GM12892 (cell line): ENCODE measurements around the gene P2RY8.
A peak's percentile ranks its signal among the peaks of the same experiment; 100 is the strongest.

Experiments
- DNase-seq: peaks from one replicate; pipeline ENCODE4 v3.0.0; 2011; ENCODE audit not compliant: insufficient read length
- FAIRE-seq: peaks from 2 replicates; lab custom pipeline; 2011; peaks lifted over from hg19 to GRCh38; lab: Jason Lieb, UNC
- POLR2A ChIP-seq: IDR thresholded peaks from 2 replicates; pipeline ENCODE4 v1.6.1; 2011; ENCODE audit warnings: low read depth, low read length, control low read depth
- POLR2AphosphoS5 ChIP-seq: IDR thresholded peaks from 2 replicates; pipeline ENCODE4 v1.6.1; 2011; ENCODE audit warnings: low read depth, low read length, control low read depth
- TAF1 ChIP-seq: IDR thresholded peaks from 2 replicates; pipeline ENCODE4 v1.6.1; 2011; ENCODE audit warnings: low read depth, mild to moderate bottlenecking, control low read depth, low read length, borderline replicate concordance

Gene P2RY8

DNA sequence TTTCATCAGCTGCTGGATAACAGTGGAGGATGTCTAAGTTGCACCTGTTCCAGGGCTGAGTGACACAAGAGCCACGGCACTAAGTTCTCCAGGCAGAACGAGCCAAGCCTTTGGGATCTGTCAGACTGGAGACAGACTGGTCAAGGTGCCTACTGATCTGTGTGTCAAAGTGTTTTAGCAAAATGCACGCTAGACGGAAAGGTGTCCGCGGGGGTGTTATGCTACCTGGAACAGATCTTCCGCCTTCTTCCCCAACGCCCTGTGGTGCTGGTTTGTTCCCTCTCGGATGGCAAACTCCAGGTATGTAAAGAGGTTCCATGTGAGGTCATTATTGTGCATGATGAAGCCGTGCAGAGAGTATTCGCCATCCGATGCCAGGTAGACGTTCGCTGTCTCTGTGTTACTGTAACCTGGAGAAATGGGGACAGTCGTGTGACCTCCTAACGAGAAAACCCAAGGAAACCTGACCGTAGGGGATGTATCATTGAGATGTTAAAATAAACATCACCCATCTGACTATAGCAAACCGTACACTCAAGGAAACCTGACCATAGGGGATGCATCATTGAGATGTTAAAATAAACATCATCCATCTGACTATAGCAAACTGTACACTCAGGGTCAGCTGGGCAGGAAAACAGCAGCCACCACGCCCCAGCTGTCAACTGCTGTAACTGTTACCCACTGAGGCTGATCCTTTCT, 115.4 kb downstream of the P2RY8 start:
- TF ChIP-seq POLR2AphosphoS5 (no peak), POLR2A (no peak), TAF1 (no peak)
- FAIRE-seq (no peak), DNase-seq (no peak)

DNA sequence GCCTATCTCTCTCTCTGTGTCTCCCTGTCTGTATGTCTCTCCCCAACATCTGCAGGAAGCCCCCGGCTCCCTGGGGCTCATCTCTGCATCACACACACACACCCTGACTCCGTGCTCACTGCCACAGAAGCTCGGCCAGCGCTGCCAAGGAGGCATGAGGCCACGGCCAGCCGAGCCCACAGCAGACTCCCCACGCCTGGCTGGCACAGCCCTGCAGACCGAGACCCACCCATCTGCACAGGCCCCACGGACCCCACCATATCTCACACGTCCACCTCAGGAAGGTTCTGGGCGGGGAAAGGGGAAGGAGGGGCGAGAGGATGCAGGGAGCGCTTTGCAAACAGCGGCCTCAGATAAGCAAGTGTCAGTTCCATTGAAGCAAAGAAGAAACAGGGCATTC, 116.6 kb downstream of the P2RY8 start:
- TF ChIP-seq POLR2A (no peak), TAF1 (no peak), POLR2AphosphoS5 (no peak)
- FAIRE-seq (peak; percentile 5), DNase-seq (no peak)

DNA sequence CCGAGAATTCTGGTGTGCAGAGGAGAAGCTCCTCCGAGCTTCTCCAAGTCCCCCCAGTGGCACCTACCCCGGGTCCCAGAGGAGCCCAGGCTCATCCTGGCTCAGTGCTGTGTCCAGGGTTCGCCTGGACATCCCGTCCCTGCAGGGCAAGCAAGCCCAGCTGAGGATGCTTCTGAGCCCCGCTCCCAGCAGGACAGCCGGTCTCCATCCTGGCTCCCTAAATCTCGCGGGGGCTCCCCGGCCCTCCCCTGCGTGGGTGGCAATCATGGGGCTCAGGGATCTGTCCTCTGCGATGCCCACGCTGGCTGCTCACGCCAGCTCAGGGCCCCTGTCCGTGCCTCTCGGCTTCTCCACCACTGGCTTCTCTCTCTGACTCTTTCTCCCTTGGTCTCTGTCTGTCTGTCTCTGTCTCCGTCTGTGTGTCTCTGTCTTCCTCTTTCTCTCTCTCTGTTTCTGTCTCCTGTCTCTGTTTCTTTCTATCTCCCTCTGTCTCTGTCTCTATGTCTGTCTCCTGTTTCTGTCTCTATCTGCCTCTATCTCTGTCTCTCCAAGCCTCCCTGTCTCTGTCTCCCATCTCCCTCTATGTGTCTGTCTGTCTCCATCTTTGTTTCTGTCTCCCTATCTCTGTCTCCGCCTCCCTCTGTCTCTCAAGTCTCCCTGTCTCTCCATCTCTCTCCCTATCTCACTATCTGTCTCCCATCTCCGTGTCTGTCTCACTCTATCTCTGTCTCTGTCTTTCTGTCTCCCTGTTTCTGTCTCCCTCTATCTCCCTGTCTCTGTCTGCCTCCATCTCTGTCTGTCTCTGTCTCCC, 117.2 kb downstream of the P2RY8 start:
- no peak for DNase-seq
- no peak for FAIRE-seq
- no peak; the same call in 1 of the 2 replicates for TF ChIP-seq POLR2AphosphoS5

DNA sequence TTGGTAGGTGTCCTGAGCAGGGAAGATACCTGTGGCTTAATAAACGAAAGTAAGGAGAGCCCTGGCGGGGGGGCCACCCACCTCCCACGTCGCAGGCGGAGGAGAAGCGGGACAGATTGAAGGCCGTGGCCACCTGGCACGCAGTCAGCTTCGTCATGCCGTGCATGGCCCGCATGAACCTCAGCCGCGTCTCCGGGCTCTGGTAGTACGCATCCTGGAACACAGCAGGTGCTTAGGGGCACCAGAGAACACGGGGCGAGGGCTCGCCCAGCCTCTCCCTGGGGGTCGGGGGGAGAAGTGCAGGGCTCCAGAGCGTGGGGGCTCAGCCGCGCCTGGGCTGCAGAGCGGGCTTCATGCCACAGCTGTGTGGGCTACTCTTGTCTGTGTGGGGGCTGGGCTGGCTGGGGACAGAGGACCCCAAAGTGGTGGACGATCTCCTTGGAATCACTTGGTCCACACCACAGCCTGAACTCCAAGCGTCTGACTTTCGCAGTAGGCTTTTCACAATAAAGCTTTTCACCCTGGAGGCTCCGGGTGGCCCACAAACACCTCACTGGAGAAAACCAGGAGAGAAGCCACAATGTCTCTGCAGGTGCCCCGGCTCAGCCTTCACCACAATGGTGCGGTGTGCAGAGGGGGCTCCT, 118.0 kb downstream of the P2RY8 start:
- TF ChIP-seq TAF1 (no peak), POLR2AphosphoS5 (no peak), POLR2A (no peak)
- FAIRE-seq (no peak), DNase-seq (no peak)

DNA sequence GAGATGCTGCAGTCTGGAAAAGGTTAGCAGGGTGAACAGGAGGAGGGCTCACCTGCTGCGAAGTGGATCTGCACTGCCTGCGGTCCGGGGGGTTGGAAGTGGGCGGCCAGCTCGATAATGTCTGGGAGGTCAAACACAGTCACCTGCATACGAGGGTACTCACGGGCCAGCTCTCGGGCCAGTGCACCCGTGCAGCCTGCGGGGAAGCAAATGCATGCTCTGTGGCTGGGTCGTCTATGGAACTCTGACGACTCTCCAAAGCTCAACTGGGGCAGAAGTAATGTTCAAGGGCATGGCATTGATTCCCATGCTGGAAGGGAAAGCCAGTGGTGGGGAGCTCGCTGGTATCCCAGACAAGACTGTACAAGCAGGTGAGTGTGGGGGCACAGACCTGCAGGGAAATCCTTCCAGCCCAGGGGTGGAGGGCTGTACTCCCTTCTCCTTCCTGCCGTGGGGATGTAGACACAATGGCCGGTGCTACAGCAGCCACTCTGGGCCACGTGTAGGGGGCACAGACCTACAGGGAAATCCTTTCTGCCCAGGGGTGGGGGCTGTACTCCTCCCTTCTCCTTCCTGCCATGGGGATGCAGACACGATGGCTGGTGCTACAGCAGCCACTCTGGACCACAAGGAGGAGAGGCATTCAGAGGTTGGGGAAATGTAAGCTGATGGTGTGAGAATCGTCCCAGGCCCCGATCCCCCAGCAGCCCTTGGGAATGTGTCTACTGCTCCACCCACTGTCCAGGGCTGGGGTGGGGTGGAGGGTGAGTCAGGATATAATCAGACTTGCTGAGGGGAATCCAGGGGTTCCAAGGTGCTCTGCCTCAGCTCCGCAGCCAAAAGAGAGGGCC, 118.8 kb downstream of the P2RY8 start:
- FAIRE-seq: no peak
- no peak for DNase-seq
- TF ChIP-seq TAF1: no peak
- TF ChIP-seq POLR2A: 0 out of 2 replicates have a peak, but pooled peaks have one; percentile 45

DNA sequence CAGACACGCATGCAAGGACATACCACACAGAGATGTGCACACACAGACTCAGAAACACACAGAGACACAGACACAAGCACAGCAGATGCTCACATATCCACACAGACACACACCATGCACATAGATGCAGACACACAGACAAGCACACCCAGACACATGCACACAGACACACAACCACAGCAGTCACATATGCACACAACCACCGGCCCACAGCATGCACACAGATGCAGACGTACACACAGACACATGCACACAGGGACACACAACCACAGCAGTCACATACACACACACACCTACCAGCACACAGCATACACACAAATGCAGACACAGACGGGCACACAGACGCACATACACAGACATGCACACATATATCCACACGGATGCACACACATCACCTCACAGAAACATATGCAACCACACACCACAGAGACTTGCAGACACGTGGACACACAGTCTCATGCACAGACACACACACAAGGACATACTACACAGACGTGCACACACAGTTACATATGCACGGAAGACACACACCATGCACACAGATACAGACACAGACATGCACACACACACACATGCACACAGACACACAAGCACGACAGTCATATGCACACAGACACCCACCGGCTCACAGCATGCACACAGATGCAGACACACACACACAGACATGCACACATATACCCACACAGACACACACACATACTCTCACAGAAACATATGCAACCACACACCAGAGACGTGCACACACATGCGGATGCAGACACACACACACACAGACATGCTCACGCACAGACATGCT, 119.8 kb downstream of the P2RY8 start:
- TF ChIP-seq POLR2A (no peak), POLR2AphosphoS5 (peak; percentile 57; the same call in 1 of the 2 replicates)
- FAIRE-seq (peak; percentile 27), DNase-seq (no peak)

DNA sequence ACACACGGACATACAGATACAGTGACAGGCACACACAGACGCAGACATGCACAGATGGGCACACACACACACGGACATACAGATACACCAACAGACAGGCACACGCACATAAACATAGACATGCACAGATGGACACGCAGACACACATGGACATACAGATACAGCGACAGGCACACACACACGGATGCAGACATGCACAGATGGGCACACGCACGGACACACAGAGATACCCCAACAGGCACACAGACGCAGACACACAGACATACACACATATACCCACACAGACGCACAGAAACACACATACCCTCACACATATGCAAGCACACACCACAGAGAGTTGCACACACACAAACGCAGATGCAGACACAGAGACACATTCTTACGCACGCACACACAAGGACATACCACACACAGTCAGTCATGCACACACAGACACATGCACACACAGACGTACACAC, 120.6 kb downstream of the P2RY8 start:
- DNase-seq: no peak
- no peak; the same call in 1 of the 2 replicates for TF ChIP-seq POLR2A
- 0 out of 2 replicates have a peak, but pooled peaks have one; percentile 13 for TF ChIP-seq POLR2AphosphoS5
- FAIRE-seq: no peak
